Left lung (tissue), 10 donors: Measurements from ENCODE around the gene REEP3. TPM values are rescaled to one million over a fixed set of nuclear protein-coding genes. Genes with fewer than 3 reads are reported as not detected.
A peak's percentile ranks its signal among the peaks of the same experiment; 100 is the strongest.

Experiments used
- ATAC-seq: fragments of 200-7000 bp; cut with Tn5 transposase; one replicate; pipeline ENCODE4 v1.9.1; 2020; ENCODE audit warnings: moderate library complexity
- DNase-seq, 4 donors: peaks; one replicate each; pipeline ENCODE4 v3.0.0-alpha.2; 2013 to 2020
- H3K27ac ChIP-seq, 2 donors: fragments of 200-600 bp; sonication (generic) in 1 of 2; one replicate each; pipeline versions ENCODE4 v1.5.0 to v1.8.0; 2020 to 2021
- H3K27me3 ChIP-seq, 2 donors: fragments of 200-600 bp; sonication (generic) in 1 of 2; one replicate each; pipeline versions ENCODE4 v1.5.0 to v1.8.0; 2020 to 2021
- H3K36me3 ChIP-seq, 2 donors: fragments of 200-600 bp; sonication (generic) in 1 of 2; one replicate each; pipeline versions ENCODE4 v1.5.0 to v1.8.0; 2020 to 2021
- H3K4me1 ChIP-seq, 2 donors: fragments of 200-600 bp; one replicate each; pipeline ENCODE4 v1.8.0; 2021
- H3K4me3 ChIP-seq, 2 donors: fragments of 200-600 bp; sonication (generic) in 1 of 2; one replicate each; pipeline versions ENCODE4 v1.5.0 to v1.8.0; 2020 to 2021; ENCODE audit warnings: mild to moderate bottlenecking in 1 of 2
- H3K9me3 ChIP-seq, 2 donors: fragments of 200-600 bp; sonication (generic) in 1 of 2; one replicate each; pipeline versions ENCODE4 v1.5.0 to v1.8.0; 2020 to 2021
- intact Hi-C, 2 donors: fragments of 100-400 bp; cut with DNase I; formaldehyde crosslinking; loops; one replicate each; pipeline versions ENCODE4 v1.11.2 to v1.14.2; 2022
- polyA plus RNA-seq, 6 donors: library from polyadenylated mRNA; unstranded; fragments of 120-200 nt; gene quantifications; one replicate each; pipeline ENCODE4 v1.2.1, GENCODE V29; 2013; ENCODE audit not compliant: insufficient read length in 6 of 6
- total RNA-seq, 2 donors: library from RNA; stranded (reverse); fragmentation: NEBNext Ultra II Directional; extraction: Animal tissue kit (Norgen Biotek cat#: 25700); gene quantifications; one replicate each; pipeline ENCODE4 v1.2.1, GENCODE V29; 2021
- TF ChIP-seq, protein P1 (sequence below), 2 donors: fragments of 200-600 bp; sonication (generic) in 1 of 2; IDR thresholded peaks; one replicate each; pipeline versions ENCODE4 v1.5.0 to v1.8.0; 2021; ENCODE audit warnings: antibody characterized with exemption in 2 of 2
- donor health status: DM: no; HTN: yes; CAD: no.
- donor health status: DM: no; HTN: no; CAD: no.

REEP3 gene
- total and polyA plus RNA-seq, 8 donors = 29.3 to 57.8 (median 38.2) TPM

DNA sequence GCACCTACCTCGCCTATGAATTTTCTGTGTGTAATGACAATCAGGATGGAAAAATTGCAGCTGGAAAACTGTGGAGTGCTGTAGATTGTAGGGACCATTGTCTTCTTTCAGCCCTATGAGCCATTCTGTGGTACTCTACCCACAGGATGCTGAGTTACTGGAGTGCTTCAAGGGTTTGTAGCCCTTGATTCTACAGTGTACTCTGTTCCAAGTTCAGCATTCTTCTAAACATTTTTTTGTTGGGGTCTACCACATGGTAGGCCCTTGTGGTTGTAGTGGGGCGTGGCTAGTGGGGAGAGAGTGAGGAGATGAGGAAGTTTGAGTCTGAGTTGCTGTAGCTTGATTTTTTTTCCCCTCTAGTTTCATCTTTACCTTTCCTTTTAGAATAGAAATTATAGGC is 33.5 kb downstream of the REEP3 start:
- DNase-seq (peak in 2 of 4 donors; percentile 20 to 52), ATAC-seq (peak; percentile 76)
- peaks cover 0 to 20% of the 10 kb centered on the region in 2 donors for H3K4me1 ChIP-seq
- no peaks in the 10 kb centered on the region for H3K27me3 ChIP-seq
- H3K4me3 ChIP-seq = no peak overlapping the region
- no peaks in the 10 kb centered on the region for H3K9me3 ChIP-seq
- H3K27ac ChIP-seq = no peak overlapping the region
- H3K36me3 ChIP-seq = no peaks in the 10 kb centered on the region
- intact Hi-C loops = no loop called here
- TF ChIP-seq, protein P1, sequence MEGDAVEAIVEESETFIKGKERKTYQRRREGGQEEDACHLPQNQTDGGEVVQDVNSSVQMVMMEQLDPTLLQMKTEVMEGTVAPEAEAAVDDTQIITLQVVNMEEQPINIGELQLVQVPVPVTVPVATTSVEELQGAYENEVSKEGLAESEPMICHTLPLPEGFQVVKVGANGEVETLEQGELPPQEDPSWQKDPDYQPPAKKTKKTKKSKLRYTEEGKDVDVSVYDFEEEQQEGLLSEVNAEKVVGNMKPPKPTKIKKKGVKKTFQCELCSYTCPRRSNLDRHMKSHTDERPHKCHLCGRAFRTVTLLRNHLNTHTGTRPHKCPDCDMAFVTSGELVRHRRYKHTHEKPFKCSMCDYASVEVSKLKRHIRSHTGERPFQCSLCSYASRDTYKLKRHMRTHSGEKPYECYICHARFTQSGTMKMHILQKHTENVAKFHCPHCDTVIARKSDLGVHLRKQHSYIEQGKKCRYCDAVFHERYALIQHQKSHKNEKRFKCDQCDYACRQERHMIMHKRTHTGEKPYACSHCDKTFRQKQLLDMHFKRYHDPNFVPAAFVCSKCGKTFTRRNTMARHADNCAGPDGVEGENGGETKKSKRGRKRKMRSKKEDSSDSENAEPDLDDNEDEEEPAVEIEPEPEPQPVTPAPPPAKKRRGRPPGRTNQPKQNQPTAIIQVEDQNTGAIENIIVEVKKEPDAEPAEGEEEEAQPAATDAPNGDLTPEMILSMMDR (IDR thresholded peaks at IDR 0.05) = no peak

DNA sequence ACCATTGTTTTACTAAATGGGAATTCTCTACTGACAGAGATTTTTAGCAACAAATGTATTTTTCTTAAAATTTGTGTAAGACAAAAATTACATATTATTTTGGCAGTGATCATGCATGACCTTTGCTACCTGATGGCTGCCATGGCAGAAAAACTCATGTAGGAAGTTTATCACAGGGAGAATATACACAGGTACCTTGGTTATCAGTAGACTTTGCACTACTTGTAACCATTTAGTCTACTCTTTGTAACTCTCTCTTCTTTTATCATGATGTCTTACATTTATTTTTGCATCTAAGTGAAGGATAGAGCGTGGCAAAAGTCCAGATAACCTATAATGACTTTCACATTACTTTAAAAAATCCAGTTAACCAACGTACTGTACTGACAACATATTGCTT is 34.1 kb downstream of the REEP3 start:
- H3K36me3 ChIP-seq = no peaks in the 10 kb centered on the region
- peaks cover 0 to 20% of the 10 kb centered on the region in 2 donors for H3K4me1 ChIP-seq
- DNase-seq (no peak), ATAC-seq (no peak)
- H3K9me3 ChIP-seq = no peaks in the 10 kb centered on the region
- TF ChIP-seq, protein P1 (IDR thresholded peaks at IDR 0.05) = no peak
- H3K27ac ChIP-seq = no peak overlapping the region
- H3K27me3 ChIP-seq = no peaks in the 10 kb centered on the region
- intact Hi-C loops = no loop called here
- H3K4me3 ChIP-seq = no peak overlapping the region

DNA sequence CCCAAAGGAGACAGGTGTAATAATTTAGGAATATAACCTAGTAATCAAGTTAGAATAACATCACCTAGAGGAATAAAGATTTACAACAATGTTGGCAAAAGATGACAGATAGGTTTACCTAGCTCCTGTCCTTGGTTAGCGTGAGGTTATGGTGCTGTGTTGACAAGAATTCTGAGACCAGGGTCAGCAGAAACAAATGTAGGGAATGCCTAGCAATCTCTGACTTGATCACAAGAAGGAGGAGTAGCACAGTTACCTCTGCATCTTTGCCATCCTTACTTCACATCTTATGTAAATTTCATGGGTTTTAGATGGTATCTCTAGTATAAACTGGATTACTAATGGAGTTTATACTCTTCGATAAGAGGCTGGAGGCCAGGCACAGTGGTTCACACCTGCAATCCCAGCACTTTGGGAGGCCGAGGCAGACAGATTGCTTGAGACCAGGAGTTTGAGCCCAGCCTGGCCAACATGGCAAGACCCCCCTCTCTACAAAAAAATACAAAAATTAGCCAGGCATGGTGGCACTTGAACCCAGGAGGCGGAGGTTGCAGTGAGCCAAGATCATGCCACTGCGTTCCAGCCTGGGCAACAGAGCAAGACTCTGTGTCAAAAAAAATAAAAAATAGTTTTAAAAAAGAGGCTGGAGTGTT is 37.1 kb downstream of the REEP3 start:
- Histone ChIP-seq H3K9me3 (no peaks in the 10 kb centered on the region), H3K4me3 (no peak overlapping the region), H3K27ac (no peak overlapping the region), H3K27me3 (no peaks in the 10 kb centered on the region), H3K36me3 (no peaks in the 10 kb centered on the region), H3K4me1 (peaks cover 0 to 18% of the 10 kb centered on the region in 2 donors)
- TF ChIP-seq, protein P1 (IDR thresholded peaks at IDR 0.05) = no peak
- ATAC-seq (no peak), DNase-seq (no peak)
- intact Hi-C loops = no loop called here

DNA sequence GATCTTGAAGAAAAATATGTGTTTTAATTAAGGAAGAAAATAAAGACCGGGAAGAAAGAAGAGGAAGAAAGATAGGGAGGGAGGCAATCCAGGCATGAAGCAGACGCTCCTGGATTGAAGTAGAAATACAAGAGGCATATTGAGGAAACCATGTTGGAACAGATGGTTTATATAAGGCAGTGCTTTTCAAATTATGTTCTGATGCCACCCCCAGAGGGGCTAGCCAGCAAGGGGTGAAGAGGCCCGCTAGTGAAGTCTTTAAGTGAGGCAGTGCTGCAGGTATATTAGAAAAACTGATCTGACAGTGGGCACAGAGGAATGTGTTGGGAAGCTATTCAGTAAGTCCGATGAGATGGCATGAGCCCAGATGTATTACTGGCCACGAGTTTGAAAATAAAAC is 40.1 kb downstream of the REEP3 start:
- no peak for DNase-seq
- no peak for ATAC-seq
- Histone ChIP-seq H3K4me1 (no peaks in the 10 kb centered on the region), H3K36me3 (no peaks in the 10 kb centered on the region), H3K27ac (no peak overlapping the region), H3K4me3 (no peak overlapping the region), H3K9me3 (no peaks in the 10 kb centered on the region), H3K27me3 (no peaks in the 10 kb centered on the region)
- intact Hi-C loops = no loop called here
- TF ChIP-seq, protein P1 (IDR thresholded peaks at IDR 0.05) = no peak

DNA sequence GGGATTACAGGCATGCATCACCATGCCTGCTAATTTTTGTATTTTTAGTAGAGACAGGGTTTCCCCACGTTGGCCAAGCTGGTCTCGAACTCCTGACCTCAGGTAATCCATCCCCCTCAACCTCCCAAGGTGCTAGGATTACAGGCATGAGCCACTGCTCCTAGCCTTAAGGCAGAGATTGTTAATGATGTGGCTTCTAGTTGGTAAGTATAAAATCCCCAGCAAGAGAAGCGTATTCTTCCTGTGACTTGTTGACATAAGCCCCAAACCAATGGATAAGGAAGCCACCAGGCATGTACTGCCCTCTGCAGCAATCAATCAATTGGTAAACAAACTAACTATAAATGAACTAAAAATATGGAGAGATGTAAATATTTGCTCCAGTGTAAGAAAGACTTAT is 41.2 kb downstream of the REEP3 start:
- Histone ChIP-seq H3K27ac (no peak overlapping the region), H3K27me3 (no peaks in the 10 kb centered on the region), H3K36me3 (no peaks in the 10 kb centered on the region), H3K4me1 (no peaks in the 10 kb centered on the region), H3K4me3 (no peak overlapping the region), H3K9me3 (no peaks in the 10 kb centered on the region)
- DNase-seq = no peak
- intact Hi-C loops = no loop called here
- no peak for ATAC-seq
- TF ChIP-seq, protein P1 (IDR thresholded peaks at IDR 0.05) = no peak
